SU-DHL-6 (cell line): ENCODE measurements around the gene RNF130.

ENCODE experiments used
- CTCF ChIP-seq: fragments of 200-600 bp; sonication (generic); IDR thresholded peaks from one replicate; pipeline ENCODE4 v1.5.1; 2017; ENCODE audit warnings: antibody characterized with exemption, mild to moderate bottlenecking, low read length, moderate library complexity; ENCODE audit not compliant: insufficient read depth, poor library complexity, severe bottlenecking
- EZH2phosphoT487 ChIP-seq: fragments of 200-600 bp; sonication (generic), shearing (Covaris generic); conservative IDR thresholded peaks from 2 replicates; pipeline ENCODE4 v1.6.1; 2018; ENCODE audit warnings: mild to moderate bottlenecking, antibody characterized with exemption, low read length, moderate library complexity, mixed read lengths

DNA sequence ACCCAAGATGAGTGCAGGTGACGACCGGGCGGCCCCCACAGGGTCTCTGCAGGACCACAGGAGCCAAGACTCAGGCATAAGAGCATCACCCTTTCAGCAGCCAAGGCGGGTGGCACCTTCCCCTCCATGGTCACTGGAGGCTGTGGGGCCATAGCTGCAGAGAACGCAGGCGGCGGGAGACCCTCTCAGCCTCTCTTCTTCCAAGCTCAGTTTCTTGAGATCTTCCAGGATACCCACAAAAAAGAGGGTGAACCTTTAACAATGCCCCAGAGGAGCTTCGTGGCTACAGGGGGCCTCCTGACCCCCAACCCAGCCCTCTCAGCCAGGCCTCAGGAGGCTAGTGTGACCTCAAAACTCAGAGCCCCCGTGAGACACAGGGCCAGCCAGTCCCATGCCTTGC, 158.1 kb downstream of the RNF130 start:
- TF ChIP-seq CTCF (no peak), EZH2phosphoT487 (no peak)
